Ecto neural progenitor cell (in vitro differentiated cells): Measurements from ENCODE around the gene CFAP43.

ENCODE experiments used
- DNase-seq: peaks from one replicate; pipeline ENCODE4 v3.0.0-alpha.2; 2018; ENCODE audit warnings: low spot score

The CFAP43 gene, protein sequence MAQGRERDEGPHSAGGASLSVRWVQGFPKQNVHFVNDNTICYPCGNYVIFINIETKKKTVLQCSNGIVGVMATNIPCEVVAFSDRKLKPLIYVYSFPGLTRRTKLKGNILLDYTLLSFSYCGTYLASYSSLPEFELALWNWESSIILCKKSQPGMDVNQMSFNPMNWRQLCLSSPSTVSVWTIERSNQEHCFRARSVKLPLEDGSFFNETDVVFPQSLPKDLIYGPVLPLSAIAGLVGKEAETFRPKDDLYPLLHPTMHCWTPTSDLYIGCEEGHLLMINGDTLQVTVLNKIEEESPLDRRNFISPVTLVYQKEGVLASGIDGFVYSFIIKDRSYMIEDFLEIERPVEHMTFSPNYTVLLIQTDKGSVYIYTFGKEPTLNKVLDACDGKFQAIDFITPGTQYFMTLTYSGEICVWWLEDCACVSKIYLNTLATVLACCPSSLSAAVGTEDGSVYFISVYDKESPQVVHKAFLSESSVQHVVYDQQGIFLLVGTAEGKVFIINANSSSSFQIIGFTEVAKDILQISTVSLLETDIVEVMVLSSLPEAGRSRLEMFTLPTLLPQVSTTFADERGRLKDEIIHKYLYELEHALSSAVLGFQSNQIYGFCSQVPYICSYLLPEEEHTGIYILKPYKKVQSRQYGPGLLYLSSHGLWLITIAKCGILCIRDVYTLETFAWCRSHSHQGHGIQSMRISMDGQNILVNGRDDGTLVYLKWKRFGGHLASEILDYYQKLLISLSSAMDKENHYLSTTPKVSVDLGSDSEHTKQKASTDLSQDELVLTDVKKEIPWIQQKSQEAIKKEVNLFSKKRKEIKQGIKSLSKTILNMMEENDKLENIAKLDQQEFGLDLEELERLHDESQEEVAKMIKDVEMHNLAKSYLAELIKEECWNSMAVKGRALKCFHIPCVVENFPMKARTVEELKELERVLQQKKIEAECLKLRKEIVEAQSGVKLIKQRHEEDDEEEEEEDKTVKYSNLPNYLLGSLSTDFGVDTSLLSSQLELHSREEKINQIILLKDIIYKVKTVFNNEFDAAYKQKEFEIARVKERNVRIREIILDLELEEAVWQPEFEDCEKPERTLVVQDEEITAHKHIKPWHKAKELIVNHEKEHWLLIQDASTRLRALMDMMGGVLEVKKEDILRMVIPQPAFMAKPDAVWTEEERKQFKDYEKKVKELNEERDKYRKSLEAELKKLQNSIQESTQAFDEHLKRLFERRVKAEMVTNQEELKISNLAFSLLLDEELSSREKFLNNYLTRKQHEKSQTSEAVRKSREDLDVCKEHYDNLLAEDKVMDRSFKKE (N-terminal part only)

GRCh38 chr10:104231784-104232612, at the start of gene CFAP43:
CFAP43 (minus strand) TSS chr10:104232364; CDS start chr10:104232246, 118 bp downstream.
- DNase-seq: peak; percentile 98

DNA sequence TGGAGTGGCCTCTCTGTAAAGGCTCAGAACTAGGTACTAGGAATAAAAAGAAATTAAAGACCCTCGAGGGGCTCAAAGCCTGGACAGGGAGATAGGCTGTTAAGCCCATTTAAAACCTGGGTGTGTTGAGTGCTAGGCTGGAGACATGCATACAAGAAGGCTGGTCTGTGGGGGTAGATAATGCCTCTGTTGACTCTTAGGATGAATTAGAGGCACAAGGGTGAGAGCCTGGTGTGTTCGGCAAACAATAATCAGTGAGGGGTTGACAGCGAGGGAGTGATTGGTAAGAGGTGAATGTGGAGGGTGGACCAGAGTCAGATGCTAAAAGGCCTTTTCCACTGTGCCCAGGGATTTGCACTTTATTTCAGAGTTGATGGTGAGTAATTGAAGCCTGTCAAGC, 49.5 kb upstream of the CFAP43 start:
- DNase-seq: no peak

DNA sequence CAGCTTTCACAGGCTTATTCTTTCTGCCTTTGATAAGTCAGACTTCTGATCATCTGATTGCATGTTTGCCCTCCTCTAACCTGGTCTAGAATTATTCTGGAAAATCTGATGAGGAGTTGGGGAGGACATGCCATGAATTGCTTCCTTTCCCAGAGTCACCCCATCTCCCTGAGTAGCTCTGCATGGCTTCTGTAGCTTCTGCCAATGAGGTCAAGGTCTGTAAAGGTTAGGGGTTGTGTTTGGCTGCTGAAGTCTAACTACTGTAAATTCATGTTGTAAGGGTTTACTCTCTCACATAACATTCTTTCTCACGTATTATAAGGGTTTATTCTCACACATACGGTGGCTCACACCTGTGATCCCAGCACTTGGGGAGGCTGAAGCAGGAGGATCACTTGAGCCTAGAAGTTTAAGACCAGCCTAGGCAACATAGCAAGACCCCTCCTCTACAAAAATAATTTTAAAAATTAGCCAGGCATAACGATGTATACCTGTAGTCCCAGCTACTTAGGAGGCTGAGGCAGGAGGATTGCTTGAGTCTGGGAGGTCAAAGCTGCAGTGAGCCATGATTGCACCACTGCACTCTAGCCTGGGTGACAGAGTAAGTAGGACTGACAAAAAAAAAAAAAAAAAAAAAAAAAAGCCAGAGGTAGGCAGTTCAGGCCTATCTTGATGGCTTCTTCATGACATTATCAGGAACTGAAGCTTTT, 47.5 kb upstream of the CFAP43 start:
- DNase-seq: no peak

- DNase-seq: no peak
Observed at GRCh38 chr10:104277785-104278184, 45.6 kb upstream of the CFAP43 start.

DNA sequence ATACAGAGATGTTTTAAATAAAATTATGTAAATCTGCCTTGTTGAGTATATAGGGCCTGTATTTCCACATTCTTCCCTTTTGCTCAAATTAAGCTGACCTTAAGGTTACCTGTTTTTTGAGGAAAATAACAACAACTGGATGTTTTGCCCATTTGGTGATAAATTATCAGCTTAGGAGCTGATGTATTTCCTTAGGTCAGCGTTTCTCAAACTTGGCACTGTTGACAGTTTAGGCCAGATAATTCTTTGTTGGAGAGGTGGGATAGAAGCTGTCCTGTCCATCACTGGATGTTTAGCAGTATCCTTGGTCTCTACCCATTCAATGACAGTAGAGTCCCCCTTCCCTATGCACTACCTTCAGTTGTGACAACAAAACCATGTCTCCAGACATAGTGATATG, 44.0 kb upstream of the CFAP43 start:
- no peak for DNase-seq

GRCh38 chr10:104274762-104275721, 42.9 kb upstream of the CFAP43 start:
- DNase-seq: peak; percentile 77

- DNase-seq: no peak
Observed at GRCh38 chr10:104273899-104274575, 41.9 kb upstream of the CFAP43 start.

DNA sequence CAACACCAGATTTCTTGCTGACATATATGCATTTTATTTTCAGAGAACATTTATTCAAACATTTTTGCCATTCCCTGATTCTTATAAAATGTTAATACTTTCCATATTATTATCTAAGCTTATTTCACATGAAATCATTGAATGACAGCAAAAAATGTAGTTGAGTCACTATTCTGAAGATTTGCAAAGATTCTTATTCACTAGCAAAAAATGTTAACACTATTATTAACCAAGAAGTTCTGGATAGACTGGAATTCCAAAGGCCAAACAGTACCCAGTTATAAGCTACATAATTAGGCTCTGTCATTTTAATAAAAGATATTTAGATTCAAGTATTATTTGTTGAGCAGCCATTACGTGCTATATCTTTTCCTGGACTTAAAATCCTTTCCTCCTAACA, 41.1 kb upstream of the CFAP43 start:
- no peak for DNase-seq

DNA sequence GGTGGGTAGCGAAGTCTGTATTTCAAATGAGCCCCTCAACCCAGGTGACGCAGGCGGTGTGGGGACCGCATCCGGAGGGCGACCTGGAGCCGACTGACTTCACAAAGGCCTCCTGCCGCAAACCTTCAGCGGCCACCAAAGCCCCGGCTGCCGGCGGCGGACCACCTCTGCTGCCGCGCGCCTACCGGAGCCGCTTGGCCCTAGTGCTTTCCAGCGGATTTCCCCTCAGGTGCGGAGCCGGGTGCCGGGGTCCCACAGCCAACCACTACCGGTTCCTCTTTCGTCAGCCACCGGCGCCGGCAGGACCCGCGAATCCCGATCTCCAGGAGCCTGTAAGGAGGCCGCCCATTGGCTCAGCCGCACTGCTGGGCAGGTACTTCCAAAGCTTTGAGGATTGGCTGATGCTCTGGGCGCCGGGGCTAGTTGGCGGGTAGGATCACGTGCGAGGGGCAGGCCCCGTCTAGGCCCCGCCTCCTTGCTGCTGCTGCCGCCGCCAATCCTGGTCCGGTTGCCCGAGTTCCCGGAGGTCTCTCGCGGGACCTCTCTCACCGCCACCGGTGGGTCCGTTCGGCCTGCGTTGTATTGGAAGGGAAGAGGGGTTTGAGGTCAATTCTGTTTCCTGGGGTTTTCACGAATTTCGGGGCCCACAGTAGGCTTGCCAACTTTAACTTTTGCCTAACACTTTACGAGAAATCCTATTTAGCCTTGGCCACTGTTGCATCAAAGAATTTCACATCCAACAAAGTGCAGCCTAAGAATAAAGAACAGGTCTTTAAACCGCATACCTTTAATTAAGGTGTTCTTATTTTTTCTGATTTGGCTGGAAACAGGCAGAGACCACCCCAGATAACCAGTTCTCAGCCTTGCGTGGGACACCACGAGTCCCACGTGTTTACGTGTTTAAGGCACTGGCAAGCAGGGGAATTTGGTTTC, 36.8 kb upstream of the CFAP43 start, which contains the start of gene GSTO2:
GSTO2 (plus strand) TSS at position 472 of the 933 bp plus-strand sequence. CDS start 5,732 bp downstream, outside the sequence.
- DNase-seq: peak; percentile 99

DNA sequence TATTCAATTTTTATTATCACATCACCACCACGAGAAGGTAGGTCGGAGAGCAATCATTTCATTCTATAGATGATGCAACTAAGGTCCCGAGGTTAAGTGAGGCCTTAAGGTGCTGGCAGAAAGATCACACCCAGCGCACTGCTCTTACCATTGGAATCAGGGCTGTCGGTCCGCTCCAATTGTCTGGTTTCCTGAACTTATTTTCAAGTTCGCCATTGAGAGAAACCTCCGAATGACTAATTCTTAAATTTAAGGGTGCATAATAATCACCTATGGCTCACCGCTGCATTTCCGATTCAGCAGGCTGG, 36.2 kb upstream of the CFAP43 start:
- no peak for DNase-seq

GRCh38 chr10:104267721-104268404, 35.7 kb upstream of the CFAP43 start:
- DNase-seq: no peak

- no peak for DNase-seq
Observed at GRCh38 chr10:104264783-104265182, 32.6 kb upstream of the CFAP43 start.

- no peak for DNase-seq
Observed at GRCh38 chr10:104262055-104262454, 29.9 kb upstream of the CFAP43 start.

GRCh38 chr10:104260775-104261115, 28.6 kb upstream of the CFAP43 start:
- DNase-seq: no peak

GRCh38 chr10:104259999-104260774, 28.0 kb upstream of the CFAP43 start:
- no peak for DNase-seq

- DNase-seq: no peak
Observed at GRCh38 chr10:104259456-104259855, 27.3 kb upstream of the CFAP43 start.
